ENCODE measurements around the gene NKAIN2.

DNA sequence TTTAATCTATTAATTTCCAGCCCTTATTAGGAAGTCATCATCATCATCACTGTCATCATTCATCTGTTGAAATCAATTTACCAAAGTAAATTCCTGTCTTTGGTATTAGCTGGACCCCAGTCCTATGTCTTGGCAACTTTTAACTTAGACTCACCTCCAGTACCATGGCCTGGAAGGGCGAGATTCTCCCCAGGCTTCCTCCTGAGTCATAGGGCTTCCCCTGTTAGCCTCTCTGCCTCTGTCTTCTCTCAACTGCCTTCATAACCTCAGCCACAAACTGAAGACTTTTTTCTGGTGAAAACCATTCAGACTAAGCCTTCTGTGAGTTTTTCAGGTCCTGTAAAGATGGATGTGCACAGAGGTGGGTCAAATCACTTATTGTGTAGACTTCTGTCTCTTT, 95.0 kb downstream of the NKAIN2 start:
- TF ChIP-seq, protein P1, sequence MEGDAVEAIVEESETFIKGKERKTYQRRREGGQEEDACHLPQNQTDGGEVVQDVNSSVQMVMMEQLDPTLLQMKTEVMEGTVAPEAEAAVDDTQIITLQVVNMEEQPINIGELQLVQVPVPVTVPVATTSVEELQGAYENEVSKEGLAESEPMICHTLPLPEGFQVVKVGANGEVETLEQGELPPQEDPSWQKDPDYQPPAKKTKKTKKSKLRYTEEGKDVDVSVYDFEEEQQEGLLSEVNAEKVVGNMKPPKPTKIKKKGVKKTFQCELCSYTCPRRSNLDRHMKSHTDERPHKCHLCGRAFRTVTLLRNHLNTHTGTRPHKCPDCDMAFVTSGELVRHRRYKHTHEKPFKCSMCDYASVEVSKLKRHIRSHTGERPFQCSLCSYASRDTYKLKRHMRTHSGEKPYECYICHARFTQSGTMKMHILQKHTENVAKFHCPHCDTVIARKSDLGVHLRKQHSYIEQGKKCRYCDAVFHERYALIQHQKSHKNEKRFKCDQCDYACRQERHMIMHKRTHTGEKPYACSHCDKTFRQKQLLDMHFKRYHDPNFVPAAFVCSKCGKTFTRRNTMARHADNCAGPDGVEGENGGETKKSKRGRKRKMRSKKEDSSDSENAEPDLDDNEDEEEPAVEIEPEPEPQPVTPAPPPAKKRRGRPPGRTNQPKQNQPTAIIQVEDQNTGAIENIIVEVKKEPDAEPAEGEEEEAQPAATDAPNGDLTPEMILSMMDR (IDR thresholded peaks at IDR 0.05; ENCODE audit: low read length): no peak
- no peak for TF ChIP-seq EZH2 (optimal IDR thresholded peaks at IDR 0.05; ENCODE audit: low read depth, low read length)
